GM12801 (cell line): ENCODE measurements around the gene MLLT6.

Source experiments
- TF ChIP-seq, protein P1 (sequence below): IDR thresholded peaks from one replicate; pipeline ENCODE4 v1.5.1; 2011; ENCODE audit warnings: control low read depth; ENCODE audit not compliant: insufficient read length; ENCODE audit errors: extremely low read depth

Gene MLLT6

DNA sequence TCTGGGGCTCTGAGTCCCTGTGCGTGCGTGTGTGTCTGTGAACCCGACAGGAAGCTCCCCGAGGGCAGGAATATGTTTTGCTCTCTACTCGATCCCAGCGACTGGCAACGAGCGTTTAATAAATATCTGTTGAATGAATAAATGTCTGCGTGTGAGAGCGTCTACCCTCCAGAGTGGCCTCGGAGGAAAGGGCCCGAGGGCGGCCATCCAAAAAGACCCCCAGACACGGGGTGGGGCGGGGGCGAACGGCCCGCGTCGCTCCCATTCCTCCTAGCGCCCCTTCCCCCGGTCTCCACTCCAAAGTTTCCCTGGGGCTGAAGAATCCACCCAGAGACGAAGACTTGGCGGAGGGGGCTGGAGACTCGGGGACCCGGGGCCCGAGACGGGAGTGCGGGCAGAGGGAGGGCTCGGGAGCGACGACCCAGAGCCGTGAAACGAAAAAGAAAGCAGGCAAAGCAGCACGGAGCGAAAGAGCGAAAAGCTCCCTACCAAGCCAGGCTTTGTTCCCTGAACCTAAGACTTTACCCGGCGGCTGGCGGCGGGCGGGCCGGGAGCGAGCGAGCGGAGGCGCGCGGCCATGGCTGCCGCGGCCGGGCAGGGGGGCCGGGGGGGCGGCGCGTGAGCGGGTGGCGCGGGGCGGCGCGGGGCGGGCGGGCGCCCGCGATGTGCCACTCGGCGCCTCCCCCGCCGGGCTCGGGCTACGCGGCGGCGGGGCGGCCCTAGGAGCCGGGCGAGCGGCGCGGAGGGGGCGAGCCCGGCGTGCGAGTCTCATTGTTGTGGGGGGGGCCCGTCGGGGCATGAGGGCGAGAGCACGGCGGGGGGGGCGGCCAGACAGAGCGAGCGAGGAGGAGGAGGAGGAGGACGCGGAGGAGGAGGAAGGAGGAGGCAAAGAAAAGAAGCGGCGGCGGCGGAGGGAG, at the start of gene MLLT6:
TSS of gene MLLT6 (plus strand) at position 668 of the 917 bp plus-strand sequence. CDS start 360 bp downstream, outside the sequence.
- TF ChIP-seq, protein P1, sequence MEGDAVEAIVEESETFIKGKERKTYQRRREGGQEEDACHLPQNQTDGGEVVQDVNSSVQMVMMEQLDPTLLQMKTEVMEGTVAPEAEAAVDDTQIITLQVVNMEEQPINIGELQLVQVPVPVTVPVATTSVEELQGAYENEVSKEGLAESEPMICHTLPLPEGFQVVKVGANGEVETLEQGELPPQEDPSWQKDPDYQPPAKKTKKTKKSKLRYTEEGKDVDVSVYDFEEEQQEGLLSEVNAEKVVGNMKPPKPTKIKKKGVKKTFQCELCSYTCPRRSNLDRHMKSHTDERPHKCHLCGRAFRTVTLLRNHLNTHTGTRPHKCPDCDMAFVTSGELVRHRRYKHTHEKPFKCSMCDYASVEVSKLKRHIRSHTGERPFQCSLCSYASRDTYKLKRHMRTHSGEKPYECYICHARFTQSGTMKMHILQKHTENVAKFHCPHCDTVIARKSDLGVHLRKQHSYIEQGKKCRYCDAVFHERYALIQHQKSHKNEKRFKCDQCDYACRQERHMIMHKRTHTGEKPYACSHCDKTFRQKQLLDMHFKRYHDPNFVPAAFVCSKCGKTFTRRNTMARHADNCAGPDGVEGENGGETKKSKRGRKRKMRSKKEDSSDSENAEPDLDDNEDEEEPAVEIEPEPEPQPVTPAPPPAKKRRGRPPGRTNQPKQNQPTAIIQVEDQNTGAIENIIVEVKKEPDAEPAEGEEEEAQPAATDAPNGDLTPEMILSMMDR = no peak

DNA sequence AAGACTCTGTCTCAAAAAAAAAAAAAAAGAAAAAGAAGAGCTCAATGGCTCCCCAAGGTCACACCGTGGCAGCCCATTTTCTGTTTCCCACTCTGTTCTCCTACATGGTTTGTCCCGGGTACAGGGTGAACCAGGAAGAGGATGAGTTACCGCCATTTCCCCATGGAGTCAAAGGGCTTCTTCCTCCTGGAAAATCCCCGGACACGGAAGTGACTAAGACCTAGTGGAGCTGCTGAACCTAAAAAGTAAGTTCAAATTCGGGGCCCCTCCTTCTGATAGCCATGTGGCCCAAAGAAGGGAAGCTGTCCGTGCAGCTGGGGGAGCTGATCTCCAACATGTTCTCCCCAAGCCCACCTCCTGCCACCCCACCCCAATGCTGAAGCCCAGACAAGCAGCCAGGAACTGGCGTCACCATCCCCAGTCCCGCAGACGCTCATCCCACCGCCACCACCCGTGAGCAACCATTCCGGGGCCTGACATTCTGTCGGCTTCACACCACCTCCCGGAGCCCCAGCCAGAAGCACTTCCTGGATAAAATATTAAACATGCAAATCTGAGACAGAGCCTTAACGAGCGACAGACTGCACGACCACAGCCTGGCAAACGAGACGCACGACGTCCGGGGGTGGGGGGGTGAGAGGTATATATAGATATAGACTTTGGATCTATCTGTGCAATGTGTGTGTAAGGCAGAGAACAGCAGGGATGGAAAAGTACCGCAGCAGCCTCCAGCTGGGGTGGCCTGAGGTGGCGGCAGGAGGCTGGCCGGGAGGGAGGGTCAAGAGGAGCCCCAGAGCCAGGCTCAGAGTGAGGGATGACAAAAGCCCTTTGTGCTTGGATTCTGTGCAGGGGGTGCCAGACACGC, 47.9 kb upstream of the MLLT6 start:
- TF ChIP-seq, protein P1 = no peak

DNA sequence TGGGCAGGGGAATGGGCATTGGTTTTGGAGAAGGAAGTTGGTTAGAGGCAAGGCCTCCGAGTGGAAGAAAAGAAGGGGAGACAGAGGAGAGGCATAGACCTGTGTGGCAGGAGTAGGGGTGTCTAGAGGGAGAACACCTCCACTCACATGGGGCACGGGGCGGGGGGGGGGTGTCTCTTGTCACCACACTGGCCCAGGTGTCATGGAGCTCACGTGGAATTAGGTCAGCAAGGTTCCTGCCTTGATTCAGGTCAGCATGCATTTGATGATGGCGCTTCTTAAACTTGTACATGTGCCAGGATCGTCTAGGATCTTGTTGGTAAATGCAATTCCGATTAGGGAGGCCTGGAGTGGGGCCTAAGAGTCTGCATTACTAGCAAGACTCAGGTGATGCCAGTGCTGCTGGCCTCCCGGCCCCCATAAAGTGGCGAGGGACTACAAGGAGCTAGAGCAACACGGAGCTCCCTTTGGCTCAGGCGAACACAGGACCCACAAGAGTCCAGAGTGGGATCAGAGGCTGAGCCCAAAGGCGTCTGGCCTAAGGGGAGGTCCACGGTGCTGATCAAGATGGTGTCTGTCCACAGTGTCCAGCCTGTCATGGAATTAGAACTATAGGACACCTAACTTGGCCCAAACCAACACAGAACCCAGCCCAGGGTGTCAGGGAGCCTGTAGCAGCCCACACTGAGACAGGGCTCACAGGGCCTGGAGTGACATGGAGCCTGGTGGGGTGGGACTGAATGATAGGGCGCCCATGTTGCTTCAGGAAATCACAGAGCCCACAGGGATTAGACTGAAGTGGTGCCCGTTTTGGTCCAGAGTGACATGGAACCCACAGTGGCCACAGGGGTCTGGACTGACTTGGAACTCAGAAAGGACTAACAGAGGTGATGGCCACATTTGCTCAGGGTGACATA, 47.0 kb upstream of the MLLT6 start:
- TF ChIP-seq, protein P1 = no peak

DNA sequence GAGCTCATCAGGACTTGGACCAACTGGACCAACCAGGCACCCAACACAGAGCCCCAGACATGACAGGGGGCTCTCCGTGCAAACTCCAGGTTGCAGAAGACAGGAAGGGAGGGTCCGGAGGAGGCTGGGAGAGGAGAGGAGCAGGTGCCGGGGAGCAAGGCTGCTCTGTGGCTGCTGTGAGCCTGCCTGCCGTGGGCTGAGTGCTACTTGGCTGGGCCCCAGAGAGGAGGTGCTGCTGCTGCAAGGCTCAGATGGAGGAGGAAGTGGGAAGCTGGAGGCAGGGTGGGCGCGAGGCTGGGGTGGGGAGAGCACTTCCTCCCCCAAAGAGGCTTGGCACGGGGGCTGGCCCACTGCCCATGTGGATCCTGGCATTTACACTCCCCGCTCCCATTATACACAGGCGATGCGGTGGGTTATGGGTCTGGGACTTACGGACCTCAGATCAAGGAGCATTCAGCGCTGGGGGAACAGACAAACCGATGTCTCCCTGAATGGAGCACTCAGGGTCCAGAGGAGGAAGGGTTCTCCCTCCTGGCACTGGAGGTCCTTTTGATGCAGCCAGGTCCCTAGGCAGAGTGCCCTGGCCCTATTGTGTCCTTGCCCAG, 46.2 kb upstream of the MLLT6 start:
- TF ChIP-seq, protein P1 = no peak

DNA sequence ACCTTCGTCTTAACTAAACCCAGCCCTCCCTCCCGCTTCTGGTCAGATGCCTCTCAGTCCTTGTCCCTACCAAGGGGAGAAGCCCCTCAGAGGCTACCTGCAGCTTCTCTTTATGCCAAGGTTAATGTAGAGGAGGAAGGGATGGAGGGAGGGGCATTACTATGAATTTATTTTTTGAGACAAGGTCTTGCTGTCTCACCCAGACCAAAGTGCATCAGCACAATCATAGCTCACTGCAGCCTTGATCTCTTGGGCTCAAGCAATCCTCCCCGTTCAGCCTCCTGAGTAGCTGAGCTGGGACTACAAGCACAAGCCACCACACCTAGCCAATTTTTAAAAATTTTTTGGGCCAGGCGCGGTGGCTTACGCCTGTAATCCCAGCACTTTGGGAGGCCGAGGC, 45.7 kb upstream of the MLLT6 start:
- TF ChIP-seq, protein P1 = no peak

DNA sequence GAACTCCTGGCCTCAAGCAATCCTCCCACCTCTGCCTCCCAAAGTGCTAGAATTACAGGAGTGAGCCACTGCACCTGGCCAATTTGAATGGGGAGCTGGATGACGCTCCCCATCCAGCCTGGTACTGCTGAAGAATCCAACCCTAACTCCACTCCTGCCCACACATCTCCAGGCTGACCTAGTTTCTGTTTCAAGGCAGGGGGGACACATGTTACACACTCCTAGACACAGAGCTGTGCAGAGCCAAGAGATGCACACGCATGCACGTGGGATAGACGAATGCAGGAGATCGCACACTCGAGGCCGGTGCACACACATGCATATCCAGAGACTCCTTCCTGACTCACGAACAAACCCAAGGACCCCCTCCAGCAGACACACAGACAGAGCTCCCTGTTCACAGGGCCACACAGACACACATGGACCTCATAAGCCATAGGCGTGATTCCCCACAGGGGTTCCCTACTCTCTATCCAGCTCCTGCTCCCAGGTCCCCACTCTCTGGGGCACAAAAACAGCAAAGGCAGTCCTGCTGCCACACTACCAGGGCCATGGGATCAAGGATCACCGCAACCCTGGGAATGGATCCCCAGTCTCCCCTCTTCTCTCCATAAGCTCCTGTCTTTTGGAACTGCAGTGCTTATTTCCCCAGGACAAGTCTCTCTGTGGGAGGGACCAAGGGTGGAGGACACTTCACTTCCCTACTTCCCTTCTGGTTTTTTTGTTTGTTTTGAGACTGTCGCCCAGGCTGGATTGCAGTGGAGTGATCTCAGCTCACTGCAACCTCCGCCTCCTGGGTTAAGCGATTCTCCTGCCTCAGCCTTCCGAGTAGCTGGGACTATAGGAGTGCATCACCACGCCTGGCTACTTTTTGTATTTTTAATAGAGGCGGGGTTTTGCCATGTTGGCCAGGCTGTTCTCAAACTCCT, 44.7 kb upstream of the MLLT6 start:
- TF ChIP-seq, protein P1 = no peak
